Subcutaneous adipose tissue (tissue), 4 donors: ENCODE measurements around the gene FAAH. TPM values are rescaled to one million over a fixed set of nuclear protein-coding genes. Genes with fewer than 3 reads are reported as not detected.

ENCODE experiments used
- total RNA-seq, 4 donors: library from RNA; depleted of rRNA; stranded (reverse); fragments of >200 nt; gene quantifications; one replicate each; pipeline ENCODE4 v1.1.0, GENCODE V29; 2016
- TF ChIP-seq, protein P1 (sequence below): fragments of 450-650 bp; IDR thresholded peaks from one replicate; pipeline ENCODE4 v1.5.1; 2016; ENCODE audit warnings: low read depth, mild to moderate bottlenecking, control low read depth, antibody characterized with exemption, moderate library complexity

Gene FAAH
- total RNA-seq, 4 donors from 2014 or later, result 11.9 to 69.3 (median 17.6) TPM

DNA sequence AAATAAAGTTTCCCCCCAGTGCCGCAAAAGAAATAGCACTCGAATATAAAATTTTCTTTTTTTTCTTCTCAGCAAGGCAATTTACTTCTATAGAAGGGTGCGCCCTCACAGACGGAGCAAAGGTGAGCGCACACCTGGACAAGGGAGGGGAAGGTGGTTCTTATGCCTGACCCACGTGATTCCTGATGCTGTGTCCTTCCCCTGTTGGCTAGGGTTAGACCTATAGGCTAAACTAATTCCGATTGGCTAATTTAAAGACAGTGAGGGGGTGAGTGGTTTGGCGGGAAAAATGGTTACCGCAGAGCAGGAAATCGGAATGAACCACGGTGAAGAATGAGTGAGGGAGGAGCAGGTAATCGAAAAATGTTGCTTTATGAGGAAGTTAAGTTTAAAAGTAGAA lies 607 bp upstream of the FAAH start:
- TF ChIP-seq, protein P1, sequence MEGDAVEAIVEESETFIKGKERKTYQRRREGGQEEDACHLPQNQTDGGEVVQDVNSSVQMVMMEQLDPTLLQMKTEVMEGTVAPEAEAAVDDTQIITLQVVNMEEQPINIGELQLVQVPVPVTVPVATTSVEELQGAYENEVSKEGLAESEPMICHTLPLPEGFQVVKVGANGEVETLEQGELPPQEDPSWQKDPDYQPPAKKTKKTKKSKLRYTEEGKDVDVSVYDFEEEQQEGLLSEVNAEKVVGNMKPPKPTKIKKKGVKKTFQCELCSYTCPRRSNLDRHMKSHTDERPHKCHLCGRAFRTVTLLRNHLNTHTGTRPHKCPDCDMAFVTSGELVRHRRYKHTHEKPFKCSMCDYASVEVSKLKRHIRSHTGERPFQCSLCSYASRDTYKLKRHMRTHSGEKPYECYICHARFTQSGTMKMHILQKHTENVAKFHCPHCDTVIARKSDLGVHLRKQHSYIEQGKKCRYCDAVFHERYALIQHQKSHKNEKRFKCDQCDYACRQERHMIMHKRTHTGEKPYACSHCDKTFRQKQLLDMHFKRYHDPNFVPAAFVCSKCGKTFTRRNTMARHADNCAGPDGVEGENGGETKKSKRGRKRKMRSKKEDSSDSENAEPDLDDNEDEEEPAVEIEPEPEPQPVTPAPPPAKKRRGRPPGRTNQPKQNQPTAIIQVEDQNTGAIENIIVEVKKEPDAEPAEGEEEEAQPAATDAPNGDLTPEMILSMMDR, result no peak

DNA sequence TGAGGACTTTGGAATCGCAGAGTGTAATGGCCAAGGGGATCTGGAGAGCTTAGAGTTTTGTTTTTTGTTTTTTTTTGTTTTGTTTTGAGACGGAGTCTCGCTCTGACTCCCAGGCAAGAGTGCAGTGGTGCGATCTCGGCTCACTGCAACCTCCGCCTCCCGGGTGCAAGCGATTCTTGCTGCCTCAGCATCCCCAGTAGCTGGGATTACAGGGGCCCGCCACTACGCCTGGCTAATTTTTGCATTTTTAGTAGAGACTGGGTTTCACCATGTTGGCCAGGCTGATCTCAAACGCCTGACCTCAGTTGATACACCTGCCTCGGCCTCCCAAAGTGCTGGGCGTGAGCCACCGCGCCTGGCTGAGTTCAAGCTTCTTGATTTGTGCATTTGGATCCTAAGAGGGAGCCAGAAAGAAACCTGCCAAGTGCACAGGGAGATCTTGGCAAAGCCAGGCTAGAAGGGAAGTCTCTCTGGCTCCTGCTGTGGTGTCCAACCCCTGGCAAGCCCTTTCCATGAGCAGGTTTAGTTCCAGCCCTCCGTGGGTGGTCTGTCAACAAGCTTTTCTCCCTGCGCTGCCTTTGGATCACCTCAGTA lies 852 bp downstream of the FAAH start:
- TF ChIP-seq, protein P1, result no peak

DNA sequence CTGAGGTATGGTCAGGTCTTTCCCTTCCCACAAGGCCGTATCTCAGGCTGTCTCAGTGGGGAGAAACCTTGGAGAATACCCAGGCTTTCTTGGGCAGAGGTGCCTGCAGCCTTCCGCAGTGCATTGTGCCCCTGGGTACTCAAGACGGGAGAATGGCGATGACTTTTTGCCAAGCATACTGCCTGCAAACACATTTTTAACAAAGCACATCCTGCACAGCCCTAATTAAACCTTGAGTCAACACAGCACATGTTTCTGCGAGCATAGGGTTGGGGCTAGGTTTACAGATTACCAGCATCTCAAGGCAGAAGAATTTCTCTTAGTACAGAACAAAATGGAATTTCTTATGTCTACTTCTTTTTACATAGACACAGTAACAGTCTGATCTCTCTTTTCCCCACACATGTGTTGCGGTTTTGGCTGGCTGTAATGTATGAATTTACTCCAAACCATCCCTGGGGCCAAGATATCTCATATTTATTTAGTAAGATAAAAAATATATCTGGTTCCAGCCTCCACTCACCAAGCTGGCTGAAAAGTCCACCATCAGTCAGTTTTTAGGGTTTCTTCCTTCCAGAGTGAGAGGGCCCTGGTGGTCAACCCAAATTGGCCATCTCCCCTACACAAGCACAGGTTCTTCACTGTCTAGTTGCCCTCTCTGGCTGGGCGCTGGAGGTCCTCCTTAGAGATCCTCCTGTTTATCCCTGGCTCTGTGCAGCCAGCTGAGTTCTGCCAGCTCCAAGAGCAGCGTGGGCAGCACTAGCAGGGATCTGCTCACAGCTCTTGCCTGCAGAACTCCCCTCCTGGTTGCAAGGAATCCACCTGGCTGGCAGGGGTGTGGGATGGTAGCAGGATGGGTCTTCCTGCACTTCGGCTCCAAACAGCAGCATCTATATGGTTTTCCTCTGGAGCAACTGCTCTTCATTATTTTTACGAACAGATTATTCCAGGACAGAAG lies 2.6 kb downstream of the FAAH start:
- TF ChIP-seq, protein P1, result no peak

DNA sequence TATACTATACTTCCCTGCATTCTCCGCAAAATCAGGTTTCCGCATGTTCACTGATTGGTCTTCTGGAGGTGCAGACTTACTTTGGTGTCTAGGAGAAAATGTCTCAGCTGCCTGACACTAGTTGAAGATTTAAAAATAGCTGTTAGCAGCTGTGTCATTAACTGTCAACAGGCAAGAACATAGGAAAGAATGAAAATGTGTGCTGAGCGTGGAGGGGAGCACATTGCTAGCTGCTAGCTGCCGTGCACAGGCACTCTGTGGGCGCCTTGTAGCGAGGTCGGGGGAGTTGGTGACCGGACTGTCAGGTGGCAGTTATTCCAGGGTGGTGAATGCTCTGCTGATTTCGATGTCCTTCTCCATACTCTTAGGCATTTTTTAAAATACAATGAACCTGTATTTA lies 5.2 kb downstream of the FAAH start:
- TF ChIP-seq, protein P1, result no peak

DNA sequence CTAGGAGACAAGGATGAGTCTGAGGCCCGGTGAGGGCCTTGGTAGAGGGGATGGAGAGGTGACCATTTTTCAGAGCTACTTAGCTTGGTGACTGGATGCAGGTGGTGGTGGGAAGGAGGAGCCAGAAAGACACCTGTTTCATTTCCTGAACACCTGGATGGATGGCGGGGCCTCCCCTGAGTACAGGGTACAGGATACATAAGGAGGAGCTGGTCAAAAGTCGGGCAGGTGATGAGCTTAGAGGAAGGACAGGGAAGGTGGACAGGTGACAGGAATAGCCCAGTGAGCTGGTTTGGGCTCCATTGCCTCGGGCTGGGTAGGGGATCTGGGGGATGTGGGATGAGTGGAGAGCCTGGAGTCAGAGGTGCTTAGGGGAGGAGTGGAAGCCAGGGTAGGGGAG lies 6.3 kb downstream of the FAAH start:
- TF ChIP-seq, protein P1, result no peak

DNA sequence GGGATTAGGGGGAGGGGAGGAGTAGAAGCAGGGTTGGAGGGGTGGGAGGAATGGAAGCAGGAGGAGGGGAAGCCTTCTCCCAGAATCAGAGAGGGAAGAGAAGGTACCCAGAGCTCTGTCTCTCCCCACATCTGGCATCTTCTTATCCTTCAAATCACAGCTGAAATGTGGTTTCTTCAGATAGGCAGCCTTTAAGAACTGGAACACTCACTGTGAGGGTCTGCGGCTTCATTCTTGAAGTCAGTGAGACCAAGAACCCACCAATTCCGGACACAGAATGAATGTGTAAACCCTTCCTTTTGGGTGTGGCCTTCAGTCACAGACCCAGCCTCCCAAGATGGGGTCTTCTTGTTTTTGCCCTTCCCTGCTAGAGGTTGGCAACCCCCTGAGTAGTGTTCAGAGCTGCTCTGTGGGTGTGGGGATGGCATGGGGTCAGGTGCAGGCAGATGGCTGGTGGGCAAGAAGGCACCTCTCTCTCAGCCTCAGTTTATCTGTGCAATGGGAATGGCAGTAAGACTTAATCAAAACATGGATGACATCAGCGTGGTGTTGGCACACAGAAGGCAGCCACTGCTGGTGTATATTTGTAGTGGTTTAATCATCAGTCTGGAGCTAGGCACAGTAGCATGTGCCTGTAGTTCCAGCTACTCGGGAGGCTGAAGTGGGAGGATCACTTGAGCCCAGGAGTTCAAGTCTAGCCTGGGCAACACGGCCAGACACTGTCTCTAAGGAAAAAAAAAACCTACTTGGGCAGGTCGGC lies 7.2 kb downstream of the FAAH start:
- TF ChIP-seq, protein P1, result no peak
